Peyer's patch (tissue), 4 donors: ENCODE measurements around the gene PTPN2. TPM values are rescaled to one million over a fixed set of nuclear protein-coding genes. Genes with fewer than 3 reads are reported as not detected.
"Not testable (repeated sequence)": the region's sequence is repeated elsewhere in the genome, so short reads cannot be mapped to it uniquely, and the experiment has no call there.

ENCODE experiments used
- DNase-seq, 3 donors: peaks; one replicate each; pipeline ENCODE4 v3.0.0-alpha.2; 2017 to 2019
- H3K27ac ChIP-seq, 4 donors: fragments of 200-600 bp; sonication (generic); one replicate each; pipeline ENCODE4 v1.5.1; 2016 to 2019
- H3K27me3 ChIP-seq, 2 donors: fragments of 200-600 bp; sonication (generic); one replicate each; pipeline ENCODE4 v1.5.1; 2019
- H3K36me3 ChIP-seq, 3 donors: fragments of 200-600 bp; sonication (generic); one replicate each; pipeline ENCODE4 v1.5.1; 2016 to 2019
- H3K4me1 ChIP-seq, 4 donors: fragments of 200-600 bp; sonication (generic); one replicate each; pipeline ENCODE4 v1.5.1; 2016 to 2019
- H3K4me3 ChIP-seq, 4 donors: fragments of 200-600 bp; sonication (generic); 1 replicate in 3 of 4; 2 replicates in 1 of 4; pipeline ENCODE4 v1.5.1; 2016 to 2019; ENCODE audit warnings: mild to moderate bottlenecking in 1 of 4
- H3K9me3 ChIP-seq, 4 donors: fragments of 200-600 bp; sonication (generic); one replicate each; pipeline ENCODE4 v1.5.1; 2016 to 2019; ENCODE audit warnings: mild to moderate bottlenecking in 1 of 4
- POLR2A ChIP-seq, 2 donors: fragments of 450-650 bp; IDR thresholded peaks; one replicate each; pipeline ENCODE4 v1.5.1; 2017; ENCODE audit warnings: antibody characterized with exemption in 2 of 2, mild to moderate bottlenecking in 2 of 2, moderate library complexity in 2 of 2
- total RNA-seq, 4 donors: library from RNA; depleted of rRNA; stranded (reverse); fragments of >200 nt; gene quantifications; one replicate each; pipeline ENCODE4 v1.1.0, GENCODE V29; 2016
- TF ChIP-seq, protein P1 (sequence below), 6 experiments: fragments of 450-650 bp in 4 of 6; fragments of 200-600 bp in 2 of 6; sonication (generic) in 1 of 6; IDR thresholded peaks; one replicate each; pipeline ENCODE4 v1.5.1; 2017 to 2019; ENCODE audit warnings: antibody characterized with exemption in 6 of 6, mild to moderate bottlenecking in 3 of 6, moderate library complexity in 1 of 6

PTPN2 gene
- total RNA-seq, 4 donors from 2014 or later, result 28.9 to 43.7 (median 29.3) TPM

- TF ChIP-seq, protein P1, sequence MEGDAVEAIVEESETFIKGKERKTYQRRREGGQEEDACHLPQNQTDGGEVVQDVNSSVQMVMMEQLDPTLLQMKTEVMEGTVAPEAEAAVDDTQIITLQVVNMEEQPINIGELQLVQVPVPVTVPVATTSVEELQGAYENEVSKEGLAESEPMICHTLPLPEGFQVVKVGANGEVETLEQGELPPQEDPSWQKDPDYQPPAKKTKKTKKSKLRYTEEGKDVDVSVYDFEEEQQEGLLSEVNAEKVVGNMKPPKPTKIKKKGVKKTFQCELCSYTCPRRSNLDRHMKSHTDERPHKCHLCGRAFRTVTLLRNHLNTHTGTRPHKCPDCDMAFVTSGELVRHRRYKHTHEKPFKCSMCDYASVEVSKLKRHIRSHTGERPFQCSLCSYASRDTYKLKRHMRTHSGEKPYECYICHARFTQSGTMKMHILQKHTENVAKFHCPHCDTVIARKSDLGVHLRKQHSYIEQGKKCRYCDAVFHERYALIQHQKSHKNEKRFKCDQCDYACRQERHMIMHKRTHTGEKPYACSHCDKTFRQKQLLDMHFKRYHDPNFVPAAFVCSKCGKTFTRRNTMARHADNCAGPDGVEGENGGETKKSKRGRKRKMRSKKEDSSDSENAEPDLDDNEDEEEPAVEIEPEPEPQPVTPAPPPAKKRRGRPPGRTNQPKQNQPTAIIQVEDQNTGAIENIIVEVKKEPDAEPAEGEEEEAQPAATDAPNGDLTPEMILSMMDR (IDR thresholded peaks at IDR 0.05), result no peak
- no peak for TF ChIP-seq POLR2A (IDR thresholded peaks at IDR 0.05)
- Histone ChIP-seq H3K4me3 (no peak overlapping the region), H3K27me3 (no peaks in the 10 kb centered on the region), H3K9me3 (no peaks in the 10 kb centered on the region), H3K27ac (peak overlapping the region; percentile 10 to 57 (median 28)), H3K4me1 (peaks cover 0 to 14% (median 4%) of the 10 kb centered on the region in 4 donors), H3K36me3 (no peaks in the 10 kb centered on the region)
- peak in 1 of 3 donors; percentile 46 for DNase-seq
Observed at GRCh38 chr18:12880541-12880910, 3.5 kb downstream of the PTPN2 start.

- DNase-seq, result no peak
- peaks cover 0 to 14% (median 4%) of the 10 kb centered on the region in 4 donors for H3K4me1 ChIP-seq
- peak overlapping the region; percentile 10 to 57 (median 28) for H3K27ac ChIP-seq
- H3K27me3 ChIP-seq, result no peaks in the 10 kb centered on the region
- TF ChIP-seq, protein P1 (IDR thresholded peaks at IDR 0.05), result no peak
- TF ChIP-seq POLR2A (IDR thresholded peaks at IDR 0.05), result no peak
- H3K9me3 ChIP-seq, result no peaks in the 10 kb centered on the region
- no peaks in the 10 kb centered on the region for H3K36me3 ChIP-seq
- H3K4me3 ChIP-seq, result no peak overlapping the region
Observed at GRCh38 chr18:12879840-12880540, 4.0 kb downstream of the PTPN2 start.

DNA sequence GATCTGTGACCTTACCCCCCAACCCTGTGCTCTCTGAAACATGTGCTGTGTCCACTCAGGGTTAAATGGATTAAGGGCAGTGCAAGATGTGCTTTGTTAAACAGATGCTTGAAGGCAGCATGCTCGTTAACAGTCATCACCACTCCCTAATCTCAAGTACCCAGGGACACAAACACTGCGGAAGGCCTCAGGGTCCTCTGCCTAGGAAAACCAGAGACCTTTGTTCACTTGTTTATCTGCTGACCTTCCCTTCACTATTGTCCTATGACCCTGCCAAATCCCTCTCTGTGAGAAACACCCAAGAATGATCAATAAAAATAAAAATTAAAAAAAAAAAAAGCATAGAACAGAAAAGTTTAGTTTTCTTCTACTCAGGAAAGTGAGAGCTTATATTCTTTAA lies 9.0 kb downstream of the PTPN2 start:
- DNase-seq, H3K9me3 ChIP-seq, H3K36me3 ChIP-seq: not testable (repeated sequence)

GRCh38 chr18:12873961-12874567 lies 10.0 kb downstream of the PTPN2 start:
- not testable (repeated sequence) for DNase-seq, H3K27ac ChIP-seq, H3K4me3 ChIP-seq, H3K9me3 ChIP-seq, H3K36me3 ChIP-seq, H3K27me3 ChIP-seq, H3K4me1 ChIP-seq

More for the DNA sequence above, 9.0 kb downstream of the PTPN2 start:
- H3K27me3 ChIP-seq, H3K4me3 ChIP-seq, H3K4me1 ChIP-seq, H3K27ac ChIP-seq: not testable (repeated sequence)

DNA sequence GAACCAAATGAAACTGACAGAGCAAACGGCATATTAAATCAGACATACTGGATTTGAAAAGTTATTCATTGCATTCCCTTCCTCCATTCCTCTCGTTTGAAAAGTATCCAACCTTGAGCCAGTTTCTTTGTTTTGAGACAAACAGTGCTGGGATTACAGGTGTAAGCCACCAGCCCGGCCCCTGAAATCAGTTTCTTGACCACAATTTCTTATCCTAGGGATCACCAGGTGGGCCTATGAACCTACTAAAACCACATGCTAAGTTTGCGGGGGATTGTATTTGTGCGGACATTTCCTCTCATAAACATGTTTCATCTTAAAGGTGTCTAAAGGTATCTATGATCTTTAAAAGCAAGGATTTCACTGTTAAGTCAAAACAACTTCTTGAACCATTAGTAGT lies 11.6 kb downstream of the PTPN2 start:
- no peak overlapping the region for H3K4me3 ChIP-seq
- H3K9me3 ChIP-seq, result no peaks in the 10 kb centered on the region
- H3K4me1 ChIP-seq, result no peaks in the 10 kb centered on the region
- no peak for TF ChIP-seq POLR2A (IDR thresholded peaks at IDR 0.05)
- no peaks in the 10 kb centered on the region for H3K27me3 ChIP-seq
- H3K27ac ChIP-seq, result no peak overlapping the region
- no peaks in the 10 kb centered on the region for H3K36me3 ChIP-seq
- DNase-seq, result no peak

- Histone ChIP-seq H3K4me1 (peaks cover 0 to 1% (median under 1%) of the 10 kb centered on the region in 4 donors), H3K27me3 (no peaks in the 10 kb centered on the region), H3K27ac (no peak overlapping the region), H3K36me3 (no peaks in the 10 kb centered on the region), H3K4me3 (no peak overlapping the region), H3K9me3 (no peaks in the 10 kb centered on the region)
- no peak for DNase-seq
- TF ChIP-seq POLR2A (IDR thresholded peaks at IDR 0.05), result no peak
- TF ChIP-seq, protein P1 (IDR thresholded peaks at IDR 0.05), result no peak
Observed at GRCh38 chr18:12868576-12868975, 15.5 kb downstream of the PTPN2 start.

- TF ChIP-seq, protein P1 (IDR thresholded peaks at IDR 0.05), result no peak
- no peak for TF ChIP-seq POLR2A (IDR thresholded peaks at IDR 0.05)
- Histone ChIP-seq H3K27ac (no peak overlapping the region), H3K36me3 (no peaks in the 10 kb centered on the region), H3K27me3 (no peaks in the 10 kb centered on the region), H3K4me1 (peaks cover 0 to 10% (median 2%) of the 10 kb centered on the region in 4 donors), H3K4me3 (no peak overlapping the region), H3K9me3 (no peaks in the 10 kb centered on the region)
- no peak for DNase-seq
Observed at GRCh38 chr18:12867441-12868123, 16.5 kb downstream of the PTPN2 start.
